ENCODE results near the gene ADGRF4.

The ADGRF4 gene

GRCh38 chr6:47686411-47686810 lies 12.0 kb upstream of the ADGRF4 start:
- no peak for FAIRE-seq

GRCh38 chr6:47687432-47687831 lies 10.9 kb upstream of the ADGRF4 start:
- FAIRE-seq: no peak

DNA sequence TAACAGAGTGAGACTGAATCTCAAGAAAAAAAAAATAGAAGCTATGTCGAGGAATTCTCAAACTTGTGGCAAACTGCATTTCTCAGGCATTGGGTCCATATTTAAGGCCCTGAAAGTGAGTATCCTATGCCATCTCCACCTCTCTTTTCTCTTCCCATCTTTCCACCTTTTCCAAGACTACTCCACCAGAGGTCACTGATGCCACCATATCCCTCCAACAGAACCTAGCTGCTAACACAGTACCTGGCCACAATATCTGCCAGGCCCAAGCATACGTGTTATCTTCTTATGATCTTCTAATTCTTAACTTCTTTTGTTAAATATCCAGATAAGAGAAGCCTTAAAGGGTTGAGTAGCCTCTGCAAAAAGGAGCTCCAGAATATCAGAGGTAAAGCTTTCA lies 8.2 kb upstream of the ADGRF4 start:
- FAIRE-seq: no peak

DNA sequence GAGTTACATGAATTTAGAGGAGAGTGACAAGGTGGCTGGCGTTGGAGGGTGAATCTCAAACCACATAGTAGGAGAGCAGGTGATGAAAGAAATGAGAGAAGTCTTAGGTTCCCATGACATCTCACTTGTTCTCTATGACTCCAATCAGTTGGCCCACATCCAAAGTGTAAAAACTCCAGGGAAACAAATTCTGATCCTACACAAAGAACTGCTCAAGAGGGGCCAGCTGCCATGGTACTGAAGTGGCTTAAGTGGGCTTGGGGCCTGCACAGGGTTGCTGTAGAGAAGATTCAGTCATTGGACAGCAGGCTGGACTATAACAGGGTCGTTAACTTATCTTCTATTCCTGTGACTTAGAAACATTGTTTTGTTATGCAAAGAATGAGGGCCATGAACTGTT lies 7.6 kb upstream of the ADGRF4 start:
- no peak for FAIRE-seq

- no peak for FAIRE-seq
Observed at GRCh38 chr6:47697925-47698324, 455 bp upstream of the ADGRF4 start.

GRCh38 chr6:47700053-47700452 lies 1.7 kb downstream of the ADGRF4 start:
- no peak for FAIRE-seq

GRCh38 chr6:47700596-47700995 lies 2.2 kb downstream of the ADGRF4 start:
- no peak for FAIRE-seq

GRCh38 chr6:47701363-47701762 lies 3.0 kb downstream of the ADGRF4 start:
- no peak for FAIRE-seq

- no peak for FAIRE-seq
Observed at GRCh38 chr6:47709160-47709559, 10.8 kb downstream of the ADGRF4 start.

- FAIRE-seq: no peak
Observed at GRCh38 chr6:47710295-47710694, 11.9 kb downstream of the ADGRF4 start.

DNA sequence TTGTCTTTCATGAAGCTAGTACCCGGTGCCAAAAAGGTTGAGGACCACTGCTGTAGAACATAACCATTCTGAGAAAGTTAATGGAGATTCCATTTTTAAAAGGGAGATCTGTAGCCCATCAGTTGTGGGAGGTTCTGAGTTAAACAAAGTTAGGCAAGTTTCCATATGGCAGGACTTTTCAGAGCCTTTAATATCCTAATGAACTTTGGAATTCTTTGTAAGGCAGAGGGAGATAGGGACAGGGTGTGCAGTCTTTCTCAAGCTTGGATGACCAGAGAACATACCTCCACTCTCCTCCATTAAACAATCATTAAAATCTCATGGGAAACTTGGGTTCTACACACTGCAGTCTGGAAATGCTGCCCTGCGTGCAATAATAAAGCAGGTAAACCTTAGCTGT lies 14.8 kb downstream of the ADGRF4 start:
- no peak for FAIRE-seq

- no peak for FAIRE-seq
Observed at GRCh38 chr6:47714802-47715201, 16.4 kb downstream of the ADGRF4 start.

- no peak for FAIRE-seq
Observed at GRCh38 chr6:47715782-47716181, 17.4 kb downstream of the ADGRF4 start.

- FAIRE-seq: no peak
Observed at GRCh38 chr6:47716207-47716606, 17.8 kb downstream of the ADGRF4 start.

DNA sequence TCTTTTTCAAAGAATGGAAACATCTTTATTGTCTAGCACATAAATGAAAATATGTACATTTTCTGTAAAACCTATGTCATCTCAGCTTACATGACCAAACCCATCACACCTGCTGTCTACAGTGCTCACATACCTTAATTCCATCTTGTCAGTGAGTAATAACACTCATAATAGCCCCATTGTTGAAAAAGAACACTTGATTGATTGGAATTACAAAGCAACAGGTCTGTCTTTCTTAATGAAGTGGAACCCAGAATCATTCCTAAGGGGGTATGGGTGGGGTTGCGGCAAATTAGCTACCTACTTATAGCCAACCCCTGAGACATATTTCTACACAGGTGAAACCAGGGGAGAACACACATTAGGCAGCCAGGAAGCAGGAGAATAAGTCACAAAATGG lies 20.2 kb downstream of the ADGRF4 start:
- no peak for FAIRE-seq

- FAIRE-seq: no peak
Observed at GRCh38 chr6:47721189-47721588, 22.8 kb downstream of the ADGRF4 start.

DNA sequence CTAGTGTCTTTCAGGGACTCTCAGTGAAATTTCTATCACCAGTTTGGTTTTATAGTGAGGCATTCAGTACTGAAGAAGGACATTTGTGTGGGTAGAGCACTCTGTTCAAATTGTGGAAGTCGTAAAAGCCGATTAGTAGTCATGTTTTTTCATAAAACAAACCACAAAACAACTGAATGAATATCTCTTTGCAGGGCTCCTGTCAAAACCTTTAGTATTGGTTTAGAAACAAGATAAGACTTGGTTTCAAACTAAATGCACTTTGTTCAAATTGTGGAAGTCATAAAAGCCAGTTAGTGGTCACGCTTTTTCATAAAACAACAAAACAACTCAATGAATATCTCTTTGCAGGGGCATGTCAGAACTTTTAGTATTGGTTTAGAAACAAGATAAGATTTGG lies 23.8 kb downstream of the ADGRF4 start:
- no peak for FAIRE-seq

GRCh38 chr6:47724300-47724699 lies 25.9 kb downstream of the ADGRF4 start:
- no peak for FAIRE-seq

- FAIRE-seq: no peak
Observed at GRCh38 chr6:47727391-47727790, 29.0 kb downstream of the ADGRF4 start.

DNA sequence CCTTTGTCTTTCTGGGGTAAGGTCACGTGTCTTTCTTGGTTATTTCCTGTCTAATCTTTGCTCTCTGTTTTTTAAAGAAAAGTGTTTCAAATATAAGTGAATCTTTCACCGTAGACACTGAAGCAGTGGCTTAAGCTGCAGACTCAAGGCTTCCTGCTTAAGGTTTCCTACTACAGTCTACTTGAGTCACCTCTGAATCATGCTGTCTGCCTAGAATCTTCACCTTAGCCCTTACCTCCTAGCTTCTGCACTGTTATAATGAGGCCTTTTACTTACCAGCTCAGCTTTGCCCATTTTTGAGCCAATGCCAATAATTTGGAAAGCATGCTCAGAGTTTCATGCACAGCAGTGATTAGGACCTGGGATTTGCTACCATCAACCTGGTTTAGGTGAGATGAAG lies 30.6 kb downstream of the ADGRF4 start:
- FAIRE-seq: no peak

- FAIRE-seq: no peak
Observed at GRCh38 chr6:47729457-47729856, 31.1 kb downstream of the ADGRF4 start.

- FAIRE-seq: no peak
Observed at GRCh38 chr6:47733879-47734558, 35.6 kb downstream of the ADGRF4 start.

DNA sequence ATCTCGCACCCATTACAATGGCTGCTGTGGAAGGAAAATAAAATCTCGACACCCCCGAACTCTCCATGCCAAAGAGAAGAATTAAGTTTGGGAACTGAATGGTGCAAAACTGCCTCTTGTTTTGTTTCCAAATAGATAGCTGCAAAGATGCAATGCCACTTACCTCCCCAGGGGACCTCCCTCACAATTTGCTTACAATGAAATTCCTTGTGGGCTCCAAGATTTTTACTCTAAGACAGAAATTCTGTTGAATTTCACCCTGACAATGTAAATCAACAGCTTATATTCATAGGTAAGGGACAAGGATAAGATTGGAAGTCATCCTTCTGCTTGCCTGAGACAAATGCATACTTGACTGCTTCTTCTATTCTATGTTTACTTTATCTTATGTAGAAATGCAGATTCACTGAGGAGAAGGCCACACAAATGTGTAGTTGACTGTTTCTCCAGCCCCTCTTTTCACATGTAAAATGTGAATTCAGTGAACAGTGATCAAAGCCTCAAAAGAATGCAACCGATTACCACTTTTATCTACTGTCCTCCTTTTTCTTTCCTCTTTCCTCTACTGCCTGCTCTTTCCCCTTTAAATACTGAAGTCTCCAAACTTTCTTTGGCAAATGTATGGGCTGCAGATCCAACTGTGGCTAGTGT lies 36.6 kb downstream of the ADGRF4 start:
- FAIRE-seq: no peak

- FAIRE-seq: no peak
Observed at GRCh38 chr6:47736083-47736700, 37.8 kb downstream of the ADGRF4 start.

DNA sequence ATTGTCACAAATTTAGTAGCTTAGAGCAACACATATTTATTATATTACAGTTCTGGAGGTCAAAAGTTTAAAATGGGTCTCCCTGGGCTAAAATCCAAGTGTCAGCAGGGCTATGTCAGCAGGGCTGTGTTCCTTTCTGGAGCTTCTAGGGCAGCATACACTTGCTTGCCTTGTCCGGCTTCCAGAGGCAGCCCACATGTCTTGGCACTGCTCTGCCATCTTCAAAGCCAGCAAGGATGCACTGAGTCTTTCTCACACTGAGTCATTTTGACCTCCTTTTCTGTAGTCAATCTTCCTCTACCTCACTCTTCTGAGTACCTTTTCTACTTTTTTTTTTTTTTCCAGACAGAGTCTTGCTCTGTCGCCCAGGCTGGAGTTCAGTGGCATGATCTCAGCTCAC lies 39.0 kb downstream of the ADGRF4 start:
- FAIRE-seq: no peak
